ENCODE measurements around the gene GSK3B.

DNA sequence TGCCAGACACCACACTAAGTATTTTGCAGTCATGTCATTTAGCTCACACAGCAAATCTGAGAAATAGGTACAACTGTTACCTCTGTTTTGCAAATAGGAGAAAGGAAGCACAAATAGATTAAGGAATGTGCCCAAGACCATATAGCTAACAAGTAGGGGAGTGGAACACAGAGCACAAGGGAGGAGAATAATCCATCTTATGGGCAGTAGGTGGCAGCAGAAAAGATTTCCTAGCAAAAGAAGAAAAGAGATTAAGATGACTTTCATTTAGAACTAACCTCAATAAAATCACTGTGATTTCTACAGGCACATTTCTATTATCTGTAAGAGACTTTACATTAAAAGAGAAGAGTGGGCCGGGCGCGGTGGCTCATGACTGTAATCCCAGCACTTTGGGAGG lies 263.2 kb downstream of the GSK3B start:
- TF ChIP-seq, protein P1, sequence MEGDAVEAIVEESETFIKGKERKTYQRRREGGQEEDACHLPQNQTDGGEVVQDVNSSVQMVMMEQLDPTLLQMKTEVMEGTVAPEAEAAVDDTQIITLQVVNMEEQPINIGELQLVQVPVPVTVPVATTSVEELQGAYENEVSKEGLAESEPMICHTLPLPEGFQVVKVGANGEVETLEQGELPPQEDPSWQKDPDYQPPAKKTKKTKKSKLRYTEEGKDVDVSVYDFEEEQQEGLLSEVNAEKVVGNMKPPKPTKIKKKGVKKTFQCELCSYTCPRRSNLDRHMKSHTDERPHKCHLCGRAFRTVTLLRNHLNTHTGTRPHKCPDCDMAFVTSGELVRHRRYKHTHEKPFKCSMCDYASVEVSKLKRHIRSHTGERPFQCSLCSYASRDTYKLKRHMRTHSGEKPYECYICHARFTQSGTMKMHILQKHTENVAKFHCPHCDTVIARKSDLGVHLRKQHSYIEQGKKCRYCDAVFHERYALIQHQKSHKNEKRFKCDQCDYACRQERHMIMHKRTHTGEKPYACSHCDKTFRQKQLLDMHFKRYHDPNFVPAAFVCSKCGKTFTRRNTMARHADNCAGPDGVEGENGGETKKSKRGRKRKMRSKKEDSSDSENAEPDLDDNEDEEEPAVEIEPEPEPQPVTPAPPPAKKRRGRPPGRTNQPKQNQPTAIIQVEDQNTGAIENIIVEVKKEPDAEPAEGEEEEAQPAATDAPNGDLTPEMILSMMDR (conservative IDR thresholded peaks at IDR 0.05 in 1 of 2, IDR thresholded peaks at IDR 0.05 in 1 of 2; ENCODE audit: extremely low read depth in 1 of 2, insufficient read depth in 1 of 2, low read depth in 1 of 2, low read length in 2 of 2): peak; percentile 14 to 26
- TF ChIP-seq EZH2 (IDR thresholded peaks at IDR 0.05; ENCODE audit: borderline replicate concordance, low read length): no peak

All from mammary epithelial cell (primary cell).